HepG2 (cell line): Measurements from ENCODE around the gene BLVRB. TPM values are rescaled to one million over a fixed set of nuclear protein-coding genes. Genes with fewer than 3 reads are reported as not detected.

Experiments
- CEBPG ChIP-seq: IDR thresholded peaks from 2 replicates; pipeline ENCODE4 v1.6.1; 2016
- CREM ChIP-seq, 2 experiments: sonication (generic) in 1 of 2; formaldehyde crosslinking in 1 of 2; IDR thresholded peaks; 2 replicates each; pipeline versions ENCODE4 v1.4.0 to v1.6.1; 2016 to 2020; ENCODE audit warnings: antibody characterized with exemption in 1 of 2, mild to moderate bottlenecking in 1 of 2, missing genetic modification reagents in 1 of 2
- GPBP1L1 ChIP-seq: sonication (generic); formaldehyde crosslinking; IDR thresholded peaks from 2 replicates; pipeline ENCODE4 v1.5.0; 2020; ENCODE audit warnings: mild to moderate bottlenecking, missing genetic modification reagents
- GPN1 ChIP-seq: sonication (generic); formaldehyde crosslinking; IDR thresholded peaks from 2 replicates; pipeline ENCODE4 v1.5.1; 2020; ENCODE audit warnings: missing genetic modification reagents, borderline replicate concordance
- HDAC6 ChIP-seq: fragments of 200-600 bp; sonication (generic); IDR thresholded peaks from 2 replicates; pipeline ENCODE4 v1.7.0; 2017; ENCODE audit warnings: mild to moderate bottlenecking, antibody characterized with exemption, low read length, low read depth
- JUN ChIP-seq: sonication (generic); formaldehyde crosslinking; IDR thresholded peaks from 2 replicates; pipeline ENCODE4 v1.4.0; 2020; ENCODE audit warnings: mild to moderate bottlenecking, missing genetic modification reagents
- NR1H2 ChIP-seq: sonication (generic); formaldehyde crosslinking; IDR thresholded peaks from 2 replicates; pipeline ENCODE4 v1.8.1; 2022; ENCODE audit warnings: low read depth, missing genetic modification reagents, borderline replicate concordance
- SIX4 ChIP-seq: sonication (generic); formaldehyde crosslinking; IDR thresholded peaks from 2 replicates; pipeline ENCODE4 v1.4.0; 2020; ENCODE audit warnings: missing genetic modification reagents
- ZBTB37 ChIP-seq: sonication (generic); formaldehyde crosslinking; IDR thresholded peaks from 2 replicates; pipeline ENCODE4 v1.4.0; 2020; ENCODE audit warnings: mild to moderate bottlenecking, missing genetic modification reagents
- ZBTB39 ChIP-seq: sonication (generic); formaldehyde crosslinking; IDR thresholded peaks from 2 replicates; pipeline ENCODE4 v1.5.0; 2020; ENCODE audit warnings: missing genetic modification reagents
- ZNF263 ChIP-seq: sonication (generic); formaldehyde crosslinking; IDR thresholded peaks from 2 replicates; pipeline ENCODE4 v1.4.0; 2020; ENCODE audit warnings: missing genetic modification reagents
- ZNF280D ChIP-seq: sonication (generic); formaldehyde crosslinking; IDR thresholded peaks from 2 replicates; pipeline ENCODE4 v1.5.1; 2020; ENCODE audit warnings: mild to moderate bottlenecking, missing genetic modification reagents
- ZNF646 ChIP-seq: sonication (generic); formaldehyde crosslinking; IDR thresholded peaks from 2 replicates; pipeline ENCODE4 v1.9.0; 2021; ENCODE audit warnings: mild to moderate bottlenecking, missing genetic modification reagents
- polyA plus RNA-seq, 8 experiments: library from polyadenylated mRNA; depleted of rRNA in 3 of 8; stranded (reverse) in 7 of 8; unstranded in 1 of 8; fragments of >200 nt; fragmentation: Illumina TruSeq in 4 of 8; extraction: Trizol in 4 of 8; gene quantifications; 2 replicates each; pipeline versions ENCODE4 v1.2.1 to v1.2.3, GENCODE V29; 2011 to 2016; ENCODE audit warnings: low read depth in 4 of 8, missing spikeins in 1 of 8, mixed read lengths in 1 of 8; ENCODE audit not compliant: insufficient read depth in 1 of 8
- total RNA-seq, 5 experiments: library from RNA; depleted of rRNA; stranded (reverse); fragments of >200 nt; fragmentation: Illumina TruSeq; extraction: Trizol; gene quantifications; 2 replicates each; pipeline ENCODE4 v1.2.3, GENCODE V29; 2016; ENCODE audit warnings: low read depth in 1 of 5

BLVRB gene
- total and polyA plus RNA-seq, 2 of the 13 experiments (the other 11 are each of a cell fraction or from before 2014, with no cell fraction given), result 25.9 to 51.4 TPM

- 0 out of 2 replicates have a peak, but pooled peaks have one; percentile 1 for TF ChIP-seq CREM (IDR thresholded peaks at IDR 0.05)
- no peak for TF ChIP-seq CREM (CRISPR knock-in tag; IDR thresholded peaks at IDR 0.05)
- TF ChIP-seq ZNF263 (CRISPR knock-in tag), result peak; percentile 76; the same call in 1 of the 2 replicates
- no peak for TF ChIP-seq GPBP1L1 (CRISPR knock-in tag)
- no peak for TF ChIP-seq SIX4
- no peak for TF ChIP-seq HDAC6
- TF ChIP-seq CEBPG (CRISPR knock-in tag), result peak; percentile 59
- no peak for TF ChIP-seq ZBTB39 (CRISPR knock-in tag)
- TF ChIP-seq ZNF280D (CRISPR knock-in tag), result 0 out of 2 replicates have a peak, but pooled peaks have one; percentile 35
- TF ChIP-seq NR1H2 (CRISPR knock-in tag), result no peak
- no peak for TF ChIP-seq GPN1 (CRISPR knock-in tag)
- TF ChIP-seq ZNF646 (CRISPR knock-in tag), result peak; percentile 63; the same call in 1 of the 2 replicates
- TF ChIP-seq ZBTB37 (CRISPR knock-in tag), result peak; percentile 69; the same call in 1 of the 2 replicates
- no peak for TF ChIP-seq JUN (CRISPR knock-in tag)
Observed at GRCh38 chr19:40465025-40465556, 454 bp downstream of the BLVRB start (continued).
